ENCODE data around the gene SYNGR3.

SYNGR3 gene

DNA sequence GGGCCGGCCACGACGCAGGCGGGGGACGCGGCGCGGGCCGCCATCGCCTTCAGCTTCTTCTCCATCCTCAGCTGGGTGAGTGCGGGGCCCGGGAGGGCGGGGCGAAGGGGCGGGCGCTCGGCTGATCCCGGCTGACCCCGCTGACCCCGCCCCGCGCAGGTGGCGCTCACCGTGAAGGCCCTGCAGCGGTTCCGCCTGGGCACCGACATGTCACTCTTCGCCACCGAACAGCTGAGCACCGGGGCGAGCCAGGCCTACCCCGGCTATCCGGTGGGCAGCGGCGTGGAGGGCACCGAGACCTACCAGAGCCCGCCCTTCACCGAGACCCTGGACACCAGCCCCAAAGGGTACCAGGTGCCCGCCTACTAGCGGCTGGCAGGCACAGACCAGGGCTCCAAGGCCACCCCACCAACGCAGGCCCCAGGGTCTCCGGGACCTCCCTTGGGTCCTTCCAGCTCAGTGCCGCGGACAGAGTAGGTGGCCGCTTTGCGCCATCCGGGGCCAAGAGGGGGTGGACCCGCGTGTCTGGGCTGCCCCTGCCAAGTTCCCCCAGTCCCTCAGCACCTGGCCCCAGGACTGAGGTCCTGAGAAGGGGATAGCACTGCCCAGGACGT, 3.0 kb downstream of the SYNGR3 start:
- DNase-seq (ENCODE audit: low spot score), result no peak

- no peak for DNase-seq (ENCODE audit: low spot score)
Measured at GRCh38 chr16:1993731-1994131, 4.0 kb downstream of the SYNGR3 start.

GRCh38 chr16:1997494-1998359, 8.0 kb downstream of the SYNGR3 start:
- DNase-seq (ENCODE audit: low spot score), result no peak

- DNase-seq (ENCODE audit: low spot score), result no peak
Measured at GRCh38 chr16:1998360-1998835, 8.6 kb downstream of the SYNGR3 start.

DNA sequence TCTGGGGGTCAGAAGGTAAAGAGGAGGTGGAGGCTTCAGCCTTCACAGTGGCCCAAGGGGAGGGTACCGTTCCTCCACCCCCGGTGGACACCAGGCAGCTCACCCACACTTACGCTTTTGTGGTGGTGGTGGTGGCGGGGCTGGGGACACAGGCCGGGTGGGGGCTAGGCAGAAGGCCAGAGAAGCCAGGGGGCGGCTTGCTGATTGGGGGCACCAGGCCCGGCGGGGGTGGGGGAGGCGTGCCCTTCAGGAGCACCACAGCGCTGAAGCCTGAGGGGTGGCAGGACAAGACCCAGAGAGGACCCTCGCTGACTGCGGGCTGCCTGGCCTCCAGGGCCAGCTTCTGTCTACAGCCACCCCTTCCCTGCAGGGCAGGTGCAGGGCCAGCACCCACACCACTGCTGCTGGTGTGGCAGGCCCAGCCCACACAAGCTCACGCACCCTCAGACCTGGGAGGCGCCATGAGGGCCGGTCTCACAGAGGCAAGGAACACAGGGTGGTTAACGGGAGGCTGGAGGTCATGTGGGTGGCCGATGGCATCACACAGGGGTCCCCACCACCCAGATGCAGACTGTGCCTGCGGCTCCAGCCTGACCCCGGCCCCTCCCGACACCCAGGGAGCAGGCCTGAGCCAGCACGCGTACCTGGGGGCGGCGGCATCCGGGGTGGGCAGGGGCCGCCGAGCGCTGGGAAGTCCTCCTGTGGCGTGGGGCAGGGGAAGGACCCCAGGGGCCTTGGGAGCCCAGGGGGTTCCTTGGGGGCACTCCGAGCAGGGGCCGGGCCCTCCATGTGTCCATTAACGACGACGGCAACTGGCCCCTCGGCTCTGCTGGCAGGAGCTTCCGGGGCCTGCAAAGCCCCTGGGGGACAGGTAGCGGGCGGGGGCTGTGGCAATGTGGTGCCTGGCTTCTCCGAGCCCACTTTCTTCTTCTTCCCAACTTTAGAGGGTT, 9.4 kb downstream of the SYNGR3 start:
- no peak for DNase-seq (ENCODE audit: low spot score)

GRCh38 chr16:1999866-2000514, 10.2 kb downstream of the SYNGR3 start:
- no peak for DNase-seq (ENCODE audit: low spot score)

DNA sequence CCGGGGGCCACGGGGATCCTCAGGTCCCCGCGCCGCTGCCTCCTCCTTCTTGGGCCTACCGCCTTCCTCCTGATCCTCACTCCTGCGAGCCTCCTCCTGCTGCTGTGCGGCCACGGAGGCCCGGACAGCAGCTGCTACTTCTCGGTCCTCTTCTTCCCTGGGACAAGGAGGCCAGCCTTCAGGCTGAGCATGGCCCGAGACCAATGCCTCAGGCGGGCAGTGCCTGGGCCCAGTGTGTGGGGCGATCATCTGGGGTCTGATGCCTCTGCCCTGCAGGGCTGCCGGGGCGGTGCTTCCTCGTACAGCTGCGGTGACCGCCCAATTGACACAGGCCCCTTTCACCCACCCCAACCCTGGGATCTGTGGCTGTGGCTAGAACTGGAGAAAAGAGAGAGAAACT, 11.3 kb downstream of the SYNGR3 start:
- no peak for DNase-seq (ENCODE audit: low spot score)

DNA sequence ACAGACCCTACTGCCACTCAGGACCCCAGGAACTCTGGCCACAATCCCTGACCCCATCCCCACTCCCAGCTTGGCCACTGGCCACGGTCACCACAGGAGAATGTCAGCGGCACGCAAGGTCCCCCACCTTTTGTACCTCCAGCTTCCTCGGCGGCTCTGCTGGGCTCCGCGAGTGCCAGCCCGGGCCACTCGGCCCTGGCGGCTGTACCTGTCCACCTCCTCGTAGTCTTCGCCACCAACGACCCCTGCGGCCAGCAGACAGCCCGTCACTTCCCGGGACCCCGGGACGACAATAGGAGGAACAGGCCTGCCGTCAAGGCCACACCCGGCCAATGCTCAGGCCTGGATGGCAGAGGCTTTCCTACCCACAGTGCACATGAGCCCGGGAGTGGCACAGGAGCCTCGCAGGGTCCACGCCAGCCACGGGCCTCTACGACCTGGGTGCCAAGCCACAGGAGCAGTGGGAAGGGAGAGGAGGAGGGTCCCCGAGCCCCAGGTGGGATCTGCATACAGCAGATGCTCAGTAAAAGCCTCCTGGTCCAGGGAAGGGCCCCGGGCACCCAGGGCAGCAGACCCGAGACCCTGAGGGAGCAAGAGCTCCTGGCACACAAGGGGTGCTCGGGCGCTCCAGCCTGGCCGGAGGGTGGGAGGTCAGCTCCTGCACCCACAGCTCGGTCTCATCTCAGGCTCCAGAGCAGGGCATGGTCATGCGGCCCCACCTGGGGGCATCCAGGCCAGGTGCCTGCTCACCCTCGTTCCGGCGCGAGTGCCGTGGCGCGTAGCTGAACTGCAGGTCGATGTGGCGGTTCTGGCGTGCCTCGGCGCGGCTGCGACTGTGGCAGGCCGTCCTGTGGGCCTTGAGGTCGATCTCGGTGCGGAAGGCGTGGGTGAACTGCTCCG, 11.9 kb downstream of the SYNGR3 start:
- no peak for DNase-seq (ENCODE audit: low spot score)

- no peak for DNase-seq (ENCODE audit: low spot score)
Measured at GRCh38 chr16:2002406-2003230, 12.8 kb downstream of the SYNGR3 start.

DNA sequence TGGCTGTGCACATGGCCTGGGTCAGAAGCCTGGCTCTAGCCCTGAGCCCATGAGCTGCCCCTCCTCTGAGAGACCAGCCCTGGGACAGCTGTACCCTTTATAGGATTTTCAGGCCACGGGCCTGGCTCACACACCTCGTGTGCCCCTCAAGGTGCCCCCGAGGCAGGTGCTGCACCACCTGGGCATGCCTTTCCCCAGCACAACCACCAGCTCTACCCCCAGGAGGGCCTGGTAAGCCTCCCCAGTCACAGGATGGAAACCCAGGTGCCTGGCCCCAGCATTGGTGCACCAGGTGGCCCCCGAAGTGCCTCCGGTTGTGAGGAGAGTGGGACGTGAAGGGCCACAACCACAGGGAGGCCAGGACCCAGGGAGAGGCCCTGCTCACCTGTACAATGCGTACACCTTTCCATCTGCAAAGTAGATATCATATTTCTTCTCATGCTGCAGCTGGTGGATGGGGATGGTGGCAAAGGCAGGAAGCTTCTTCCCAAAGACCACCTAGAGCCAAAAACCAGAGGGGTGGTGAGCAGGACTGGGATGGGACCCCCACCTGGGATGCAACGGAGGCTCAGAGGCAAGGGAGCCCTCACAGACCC, 13.6 kb downstream of the SYNGR3 start:
- DNase-seq (ENCODE audit: low spot score), result no peak

DNA sequence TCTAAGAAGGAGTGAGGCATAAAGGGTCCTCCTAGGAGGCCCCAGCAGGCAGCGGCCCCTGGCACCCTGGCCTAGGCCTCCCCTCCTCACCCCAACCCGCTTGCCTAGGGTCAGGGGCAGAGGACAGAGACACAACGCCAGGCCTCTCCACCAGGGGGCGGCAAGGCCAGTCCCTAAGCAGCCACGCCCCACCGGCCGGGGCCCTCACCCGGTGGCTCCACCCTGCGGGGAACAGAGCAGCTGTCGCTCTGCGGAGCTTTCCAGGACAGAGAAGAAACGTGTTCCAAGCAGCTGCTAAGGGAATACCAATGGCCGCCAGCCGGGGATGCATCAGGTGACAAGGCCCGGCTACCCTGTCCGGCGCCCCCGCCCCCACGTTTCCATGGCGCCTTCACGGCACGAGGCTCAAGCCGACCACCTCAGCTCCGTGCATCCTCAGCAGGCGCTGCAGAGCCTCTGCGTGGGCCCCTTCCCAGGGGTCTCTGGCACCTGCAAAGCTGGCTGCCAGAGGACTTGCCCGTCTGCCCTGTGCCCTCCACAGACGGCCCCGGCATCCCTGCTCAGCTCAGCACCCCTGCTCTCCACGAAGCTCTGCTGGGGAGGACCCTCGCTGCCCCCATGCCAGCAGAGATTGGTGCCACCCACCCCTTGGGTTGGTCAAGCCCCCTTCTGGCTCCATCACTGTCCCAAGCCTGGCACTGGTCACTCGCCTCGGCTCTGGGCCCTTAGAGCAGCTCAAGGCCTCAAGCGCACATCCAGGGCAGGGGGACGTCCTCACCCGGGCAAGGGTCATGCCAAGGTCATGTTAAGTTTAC, 14.3 kb downstream of the SYNGR3 start:
- DNase-seq (ENCODE audit: low spot score), result peak; percentile 56

GRCh38 chr16:2004795-2005517, 15.2 kb downstream of the SYNGR3 start:
- no peak for DNase-seq (ENCODE audit: low spot score)

DNA sequence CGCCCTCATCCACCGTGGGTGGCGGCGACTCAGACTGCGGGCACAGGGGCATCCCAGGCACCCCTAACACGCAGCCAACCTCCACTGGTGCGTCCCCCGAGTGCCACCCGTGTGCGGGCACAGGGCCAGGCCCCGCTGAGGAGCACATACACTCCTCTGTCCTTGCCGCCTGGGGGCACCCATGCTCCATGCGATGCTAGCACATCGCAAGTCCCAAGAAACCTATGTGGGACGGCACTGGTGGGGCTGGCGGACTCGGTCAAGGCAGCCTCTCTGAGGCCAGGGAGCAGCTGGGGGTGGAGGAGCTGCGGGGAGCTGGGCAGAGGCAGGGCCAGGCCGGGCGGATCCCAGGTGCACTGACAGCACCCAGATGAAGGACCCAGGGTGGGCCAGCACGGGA, 15.9 kb downstream of the SYNGR3 start:
- DNase-seq (ENCODE audit: low spot score), result no peak

DNA sequence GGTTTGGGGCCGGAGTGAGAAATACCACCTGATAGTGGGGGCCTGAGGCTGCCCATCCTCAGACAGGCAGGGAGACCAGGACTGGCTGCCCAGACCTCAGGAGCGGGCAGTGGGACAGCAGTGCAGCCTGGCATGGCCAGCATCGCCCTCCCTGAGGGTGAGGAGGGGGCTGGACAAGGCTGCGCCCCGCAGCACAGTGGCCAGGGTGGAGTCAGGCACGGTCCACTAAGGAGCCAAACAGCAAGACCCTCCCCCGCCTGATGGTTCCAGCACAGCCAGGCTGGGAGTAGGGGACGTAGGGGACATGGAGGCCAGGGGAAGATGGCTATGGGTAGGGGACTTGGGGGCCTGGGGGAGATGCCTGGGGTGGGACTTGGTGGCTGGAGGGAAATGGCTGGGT, 16.5 kb downstream of the SYNGR3 start:
- DNase-seq (ENCODE audit: low spot score), result no peak

DNA sequence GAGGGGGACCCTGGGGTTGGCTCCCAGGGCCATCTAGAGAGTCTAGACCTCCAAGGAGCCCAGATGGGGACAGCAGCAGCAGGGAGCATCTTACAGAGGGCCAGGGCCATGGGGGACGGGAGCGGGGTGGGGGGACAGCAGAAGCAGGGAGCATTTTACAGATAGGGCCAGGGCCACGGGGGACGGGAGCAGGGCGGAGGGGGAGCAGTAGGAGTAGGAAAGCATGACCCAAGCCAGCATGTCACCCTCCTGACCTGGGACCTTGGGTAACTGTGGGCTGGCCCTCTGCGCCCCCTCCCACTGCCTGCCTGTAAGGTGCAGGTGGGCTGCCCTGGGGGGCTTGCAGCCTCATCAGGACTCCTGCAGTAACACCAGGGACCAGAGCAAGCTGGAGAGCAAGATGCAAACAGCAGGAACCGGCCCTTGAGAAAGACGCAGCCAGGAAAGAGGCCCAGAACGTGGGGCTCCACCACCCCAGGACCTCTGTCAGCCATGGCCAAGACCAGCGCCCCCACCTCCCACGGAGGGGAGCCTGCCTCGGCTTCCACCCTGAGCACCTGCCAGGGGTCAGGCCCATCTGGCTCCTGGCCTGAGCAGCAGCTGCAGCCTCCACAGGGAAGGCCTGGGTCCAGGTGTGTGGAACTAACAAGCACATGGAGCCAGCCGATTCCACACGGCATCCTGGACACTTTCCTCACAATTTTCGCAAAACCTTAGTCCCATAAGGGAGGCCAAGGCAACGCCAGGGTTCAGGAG, 17.5 kb downstream of the SYNGR3 start:
- no peak for DNase-seq (ENCODE audit: low spot score)

DNA sequence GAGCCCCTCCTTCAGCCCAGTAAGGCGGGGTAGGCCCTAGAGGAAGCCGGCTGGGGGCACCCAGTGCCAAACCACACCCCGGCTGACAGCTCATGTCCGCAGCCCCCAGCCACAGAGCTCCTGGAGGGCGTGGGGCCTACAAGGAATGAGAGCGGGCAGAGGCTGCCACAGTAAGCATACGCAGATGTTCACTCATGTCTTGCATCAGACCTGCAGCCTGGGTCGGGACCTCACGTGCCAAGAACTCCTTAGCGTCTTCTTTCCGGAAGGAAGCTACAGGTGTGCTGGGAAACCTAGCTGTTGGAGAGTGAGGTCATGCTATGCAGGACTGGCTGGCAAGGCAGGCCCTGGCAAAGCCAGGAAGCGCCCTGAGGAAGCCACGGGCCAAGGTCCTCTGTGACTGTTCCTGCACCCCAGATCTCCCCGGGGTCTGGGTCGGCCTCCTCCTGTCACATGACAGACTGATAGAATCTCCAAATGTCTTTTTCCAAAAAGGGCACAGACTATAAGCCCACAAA, 18.3 kb downstream of the SYNGR3 start:
- peak; percentile 50 for DNase-seq (ENCODE audit: low spot score)

DNA sequence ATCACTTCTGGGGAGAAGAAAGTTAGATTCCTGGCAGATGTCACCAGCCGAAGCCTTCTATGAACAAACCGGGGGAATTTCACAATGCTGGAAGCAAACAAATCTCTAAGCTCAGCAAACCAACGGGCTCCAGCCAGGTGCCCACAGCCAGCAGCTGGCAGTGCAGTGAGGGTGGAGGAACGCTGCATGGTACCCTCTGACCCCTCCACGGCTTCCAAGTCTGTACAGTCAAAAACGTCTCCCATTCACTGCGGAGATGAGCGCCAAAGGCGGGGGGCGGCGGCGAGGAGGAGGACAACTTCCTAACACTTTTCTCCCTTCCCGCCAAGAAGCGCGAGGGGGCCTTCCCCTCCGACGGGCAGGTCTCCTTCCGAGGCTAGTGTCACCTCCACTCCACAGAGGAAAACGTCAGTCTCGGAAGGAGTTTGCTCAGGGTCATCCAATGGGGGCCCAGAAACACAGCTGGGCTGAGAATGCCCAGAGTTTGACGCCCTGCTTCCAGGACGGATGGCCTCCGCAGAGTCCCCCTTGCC, 18.9 kb downstream of the SYNGR3 start:
- DNase-seq (ENCODE audit: low spot score), result no peak

Data from LoVo (cell line).